ENCODE data around the gene FRAS1. TPM values are rescaled to one million over a fixed set of nuclear protein-coding genes. Genes with fewer than 3 reads are reported as not detected.

The FRAS1 gene
- total RNA-seq, 1 donor from 2014 or later, result 163 TPM

- no peak for TF ChIP-seq CTCF (IDR thresholded peaks at IDR 0.05; ENCODE audit: unreplicated experiment)
- no peaks in the 10 kb centered on the region for H3K27me3 Mint-ChIP-seq
- H3K36me3 Mint-ChIP-seq (ENCODE audit: insufficient read depth), result peaks cover 14% of the 10 kb centered on the region
- DNase-seq (ENCODE audit: low spot score, unreplicated experiment), result no peak
- H3K9me3 Mint-ChIP-seq (ENCODE audit: low read depth), result no peaks in the 10 kb centered on the region
- H3K4me3 Mint-ChIP-seq (ENCODE audit: low read depth), result no peak overlapping the region
- peak overlapping the region; percentile 70 for H3K27ac Mint-ChIP-seq
- H3K4me1 Mint-ChIP-seq (ENCODE audit: low read depth), result peaks cover 75% of the 10 kb centered on the region
These were observed 508.8 kb downstream of the FRAS1 start for GRCh38 chr4:78565971-78566372.

- no peak for TF ChIP-seq CTCF (IDR thresholded peaks at IDR 0.05; ENCODE audit: unreplicated experiment)
- H3K27me3 Mint-ChIP-seq, result no peaks in the 10 kb centered on the region
- H3K36me3 Mint-ChIP-seq (ENCODE audit: insufficient read depth), result peaks cover 18% of the 10 kb centered on the region
- DNase-seq (ENCODE audit: low spot score, unreplicated experiment), result no peak
- H3K4me1 Mint-ChIP-seq (ENCODE audit: low read depth), result peaks cover 65% of the 10 kb centered on the region
- H3K27ac Mint-ChIP-seq, result peak overlapping the region; percentile 94
- H3K9me3 Mint-ChIP-seq (ENCODE audit: low read depth), result no peaks in the 10 kb centered on the region
- no peak overlapping the region for H3K4me3 Mint-ChIP-seq (ENCODE audit: low read depth)
These were observed 509.8 kb downstream of the FRAS1 start for GRCh38 chr4:78566834-78567499.

GRCh38 chr4:78567500-78568060, 510.5 kb downstream of the FRAS1 start:
- TF ChIP-seq CTCF (IDR thresholded peaks at IDR 0.05; ENCODE audit: unreplicated experiment), result no peak
- Mint-ChIP-seq H3K36me3 (ENCODE audit: insufficient read depth) (peaks cover 21% of the 10 kb centered on the region), H3K4me1 (ENCODE audit: low read depth) (peaks cover 58% of the 10 kb centered on the region), H3K27ac (peak overlapping the region; percentile 94), H3K4me3 (ENCODE audit: low read depth) (peak overlapping the region; percentile 5), H3K27me3 (no peaks in the 10 kb centered on the region), H3K9me3 (ENCODE audit: low read depth) (no peaks in the 10 kb centered on the region)
- DNase-seq (ENCODE audit: low spot score, unreplicated experiment), result no peak

- peak overlapping the region; percentile 97 for H3K27ac Mint-ChIP-seq
- peaks cover 25% of the 10 kb centered on the region for H3K36me3 Mint-ChIP-seq (ENCODE audit: insufficient read depth)
- H3K4me1 Mint-ChIP-seq (ENCODE audit: low read depth), result peaks cover 52% of the 10 kb centered on the region
- no peak overlapping the region for H3K4me3 Mint-ChIP-seq (ENCODE audit: low read depth)
- TF ChIP-seq CTCF (IDR thresholded peaks at IDR 0.05; ENCODE audit: unreplicated experiment), result no peak
- no peaks in the 10 kb centered on the region for H3K9me3 Mint-ChIP-seq (ENCODE audit: low read depth)
- DNase-seq (ENCODE audit: low spot score, unreplicated experiment), result no peak
- H3K27me3 Mint-ChIP-seq, result no peaks in the 10 kb centered on the region
These were observed 511.6 kb downstream of the FRAS1 start for GRCh38 chr4:78568640-78569305.

- TF ChIP-seq CTCF (IDR thresholded peaks at IDR 0.05; ENCODE audit: unreplicated experiment), result peak; percentile 33
- no peak overlapping the region for H3K4me3 Mint-ChIP-seq (ENCODE audit: low read depth)
- no peak for DNase-seq (ENCODE audit: low spot score, unreplicated experiment)
- peaks cover 48% of the 10 kb centered on the region for H3K4me1 Mint-ChIP-seq (ENCODE audit: low read depth)
- peaks cover 27% of the 10 kb centered on the region for H3K36me3 Mint-ChIP-seq (ENCODE audit: insufficient read depth)
- no peaks in the 10 kb centered on the region for H3K27me3 Mint-ChIP-seq
- no peaks in the 10 kb centered on the region for H3K9me3 Mint-ChIP-seq (ENCODE audit: low read depth)
- peak overlapping the region; percentile 97 for H3K27ac Mint-ChIP-seq
These were observed 512.2 kb downstream of the FRAS1 start for GRCh38 chr4:78569306-78569821.

All from progenitor cell of endocrine pancreas (in vitro differentiated cells).